ENCODE data around the gene ASH1L.
"Not testable (repeated sequence)": the region's sequence is repeated elsewhere in the genome, so short reads cannot be mapped to it uniquely, and the experiment has no call there.

The ASH1L gene

GRCh38 chr1:155562581-155563376 lies at the start of gene ASH1L:
TSS of gene ASH1L (minus strand) at chr1:155562803. CDS start at chr1:155521519, 41,284 bp downstream.
- peak; percentile 83 to 87 (median 84) for DNase-seq (ENCODE audit: low read depth in 3 of 3, low spot score in 1 of 3)

- not testable (repeated sequence) for DNase-seq (ENCODE audit: low read depth in 3 of 3, low spot score in 1 of 3)
Measured at GRCh38 chr1:155610257-155610647, 47.6 kb upstream of the ASH1L start.

GRCh38 chr1:155609515-155610256 lies 47.1 kb upstream of the ASH1L start, which contains the start of gene MSTO1:
TSS of gene MSTO1 (plus strand) at chr1:155610218. CDS start at chr1:155610249, 31 bp downstream.
- peak; percentile 80 to 96 (median 82) for DNase-seq (ENCODE audit: low read depth in 3 of 3, low spot score in 1 of 3)

GRCh38 chr1:155608888-155609225 lies 46.3 kb upstream of the ASH1L start:
- no peak for DNase-seq (ENCODE audit: low read depth in 3 of 3, low spot score in 1 of 3)

GRCh38 chr1:155607708-155608107 lies 45.1 kb upstream of the ASH1L start:
- DNase-seq (ENCODE audit: low read depth in 3 of 3, low spot score in 1 of 3), result no peak

GRCh38 chr1:155599828-155600572 lies 37.4 kb upstream of the ASH1L start:
- not testable (repeated sequence) for DNase-seq (ENCODE audit: low read depth in 3 of 3, low spot score in 1 of 3)

- no peak for DNase-seq (ENCODE audit: low read depth in 3 of 3, low spot score in 1 of 3)
Measured at GRCh38 chr1:155598842-155599331, 36.3 kb upstream of the ASH1L start.

- DNase-seq (ENCODE audit: low read depth in 3 of 3, low spot score in 1 of 3), result no peak
Measured at GRCh38 chr1:155596864-155597263, 34.3 kb upstream of the ASH1L start.

GRCh38 chr1:155595877-155596474 lies 33.4 kb upstream of the ASH1L start:
- DNase-seq (ENCODE audit: low read depth in 3 of 3, low spot score in 1 of 3), result not testable (repeated sequence)

- peak in 1 of 3 donors; percentile 21 for DNase-seq (ENCODE audit: low read depth in 3 of 3, low spot score in 1 of 3)
Measured at GRCh38 chr1:155591770-155592169, 29.2 kb upstream of the ASH1L start.

GRCh38 chr1:155590516-155591247 lies 28.1 kb upstream of the ASH1L start:
- DNase-seq (ENCODE audit: low read depth in 3 of 3, low spot score in 1 of 3), result not testable (repeated sequence)

GRCh38 chr1:155589282-155589681 lies 26.7 kb upstream of the ASH1L start:
- DNase-seq (ENCODE audit: low read depth in 3 of 3, low spot score in 1 of 3), result not testable (repeated sequence)

- not testable (repeated sequence) for DNase-seq (ENCODE audit: low read depth in 3 of 3, low spot score in 1 of 3)
Measured at GRCh38 chr1:155583846-155584245, 21.2 kb upstream of the ASH1L start.

- not testable (repeated sequence) for DNase-seq (ENCODE audit: low read depth in 3 of 3, low spot score in 1 of 3)
Measured at GRCh38 chr1:155575608-155576007, 13.0 kb upstream of the ASH1L start.

- no peak for DNase-seq (ENCODE audit: low read depth in 3 of 3, low spot score in 1 of 3)
Measured at GRCh38 chr1:155574077-155574476, 11.5 kb upstream of the ASH1L start.

GRCh38 chr1:155570593-155570990 lies 8.0 kb upstream of the ASH1L start:
- DNase-seq (ENCODE audit: low read depth in 3 of 3, low spot score in 1 of 3), result no peak

- no peak for DNase-seq (ENCODE audit: low read depth in 3 of 3, low spot score in 1 of 3)
Measured at GRCh38 chr1:155569988-155570592, 7.5 kb upstream of the ASH1L start.

- DNase-seq (ENCODE audit: low read depth in 3 of 3, low spot score in 1 of 3), result not testable (repeated sequence)
Measured at GRCh38 chr1:155563377-155564022, 897 bp upstream of the ASH1L start.

Measured in stimulated activated CD4-positive, alpha-beta T cell treated with anti-CD3 and anti-CD28 coated beads, TNF-alpha, amount 100 ng/mL, for 1 hour (primary cell).